GM12873 (cell line): ENCODE results near the gene CMSS1.

Experiments
- CTCF ChIP-seq: IDR thresholded peaks from 2 replicates; pipeline ENCODE4 v1.5.1; 2012; ENCODE audit warnings: low read depth, mild to moderate bottlenecking, moderate library complexity, low read length, control low read depth; ENCODE audit not compliant: insufficient read depth; ENCODE audit errors: missing control alignments

The CMSS1 gene

GRCh38 chr3:100128565-100128964, 310.9 kb downstream of the CMSS1 start:
- TF ChIP-seq CTCF, result no peak

GRCh38 chr3:100129941-100130340, 312.3 kb downstream of the CMSS1 start:
- TF ChIP-seq CTCF, result no peak

GRCh38 chr3:100131241-100131640, 313.6 kb downstream of the CMSS1 start:
- no peak for TF ChIP-seq CTCF

- TF ChIP-seq CTCF, result no peak
Observed at GRCh38 chr3:100136921-100137320, 319.3 kb downstream of the CMSS1 start.

- no peak for TF ChIP-seq CTCF
Observed at GRCh38 chr3:100140976-100141375, 323.3 kb downstream of the CMSS1 start.

- TF ChIP-seq CTCF, result no peak
Observed at GRCh38 chr3:100141586-100141985, 323.9 kb downstream of the CMSS1 start.

- TF ChIP-seq CTCF, result peak; percentile 24
Observed at GRCh38 chr3:100144255-100144866, 326.7 kb downstream of the CMSS1 start.
